ENCODE measurements around the gene MED9. TPM values are rescaled to one million over a fixed set of nuclear protein-coding genes. Genes with fewer than 3 reads are reported as not detected.

MED9 gene
- total RNA-seq, 1 experiment from 2014 or later = 12.7 TPM

DNA sequence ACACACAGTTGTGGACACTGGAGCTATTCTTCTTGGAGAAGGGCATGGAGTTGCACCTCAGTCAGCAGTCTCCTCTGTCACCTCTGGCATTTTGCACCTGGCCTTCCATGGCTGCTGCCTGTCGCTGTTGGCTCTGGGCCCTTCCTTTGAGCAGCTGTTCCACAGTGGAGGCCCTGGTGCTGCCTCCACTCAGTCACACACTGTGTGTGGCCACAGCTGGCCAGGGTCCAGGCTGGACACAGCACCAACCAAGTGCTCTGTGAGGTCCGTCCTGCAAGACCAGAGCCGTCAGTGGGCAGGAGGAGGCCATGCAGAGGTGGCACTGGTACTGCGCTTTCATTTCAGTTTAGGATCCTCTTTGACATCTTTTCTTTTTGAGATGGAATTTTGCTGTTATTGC is 21.6 kb upstream of the MED9 start:
- TF ChIP-seq CTCF (IDR thresholded peaks at IDR 0.05; ENCODE audit: unreplicated experiment) = no peak
- H3K27me3 Mint-ChIP-seq (ENCODE audit: unreplicated experiment) = peaks cover 73% of the 10 kb centered on the region
- no peak overlapping the region for H3K4me3 Mint-ChIP-seq (ENCODE audit: low read depth, unreplicated experiment)
- H3K9me3 Mint-ChIP-seq (ENCODE audit: low read depth, unreplicated experiment) = peaks cover 3% of the 10 kb centered on the region
- H3K36me3 Mint-ChIP-seq (ENCODE audit: insufficient read depth, unreplicated experiment) = no peaks in the 10 kb centered on the region
- no peak overlapping the region for H3K27ac Mint-ChIP-seq (ENCODE audit: unreplicated experiment)
- BruUV-seq (replicated peaks) = no TSS peak
- intact Hi-C loops (cut with micrococcal nuclease; ENCODE audit: unreplicated experiment) = no loop called here
- H3K4me1 Mint-ChIP-seq (ENCODE audit: low read depth, unreplicated experiment) = no peaks in the 10 kb centered on the region
- no peak for DNase-seq
- CTCF ChIA-PET = no interaction called here

GRCh38 chr17:17456251-17456650 is 20.5 kb upstream of the MED9 start:
- no peak overlapping the region for H3K27ac Mint-ChIP-seq (ENCODE audit: unreplicated experiment)
- intact Hi-C loops (cut with micrococcal nuclease; ENCODE audit: unreplicated experiment) = no loop called here
- BruUV-seq (replicated peaks) = no TSS peak
- H3K9me3 Mint-ChIP-seq (ENCODE audit: low read depth, unreplicated experiment) = peaks cover 5% of the 10 kb centered on the region
- no peaks in the 10 kb centered on the region for H3K4me1 Mint-ChIP-seq (ENCODE audit: low read depth, unreplicated experiment)
- CTCF ChIA-PET = no interaction called here
- TF ChIP-seq CTCF (IDR thresholded peaks at IDR 0.05; ENCODE audit: unreplicated experiment) = no peak
- no peaks in the 10 kb centered on the region for H3K36me3 Mint-ChIP-seq (ENCODE audit: insufficient read depth, unreplicated experiment)
- H3K27me3 Mint-ChIP-seq (ENCODE audit: unreplicated experiment) = peaks cover 73% of the 10 kb centered on the region
- DNase-seq = no peak
- no peak overlapping the region for H3K4me3 Mint-ChIP-seq (ENCODE audit: low read depth, unreplicated experiment)

- Mint-ChIP-seq H3K27me3 (ENCODE audit: unreplicated experiment) (peaks cover 73% of the 10 kb centered on the region), H3K36me3 (ENCODE audit: insufficient read depth, unreplicated experiment) (no peaks in the 10 kb centered on the region), H3K27ac (ENCODE audit: unreplicated experiment) (no peak overlapping the region), H3K9me3 (ENCODE audit: low read depth, unreplicated experiment) (peaks cover 5% of the 10 kb centered on the region), H3K4me3 (ENCODE audit: low read depth, unreplicated experiment) (no peak overlapping the region), H3K4me1 (ENCODE audit: low read depth, unreplicated experiment) (no peaks in the 10 kb centered on the region)
- no peak for DNase-seq
- intact Hi-C loops (cut with micrococcal nuclease; ENCODE audit: unreplicated experiment) = no loop called here
- no TSS peak for BruUV-seq (replicated peaks)
- no peak for TF ChIP-seq CTCF (IDR thresholded peaks at IDR 0.05; ENCODE audit: unreplicated experiment)
- CTCF ChIA-PET = no interaction called here
These were observed 19.1 kb upstream of the MED9 start for GRCh38 chr17:17457680-17458079.

DNA sequence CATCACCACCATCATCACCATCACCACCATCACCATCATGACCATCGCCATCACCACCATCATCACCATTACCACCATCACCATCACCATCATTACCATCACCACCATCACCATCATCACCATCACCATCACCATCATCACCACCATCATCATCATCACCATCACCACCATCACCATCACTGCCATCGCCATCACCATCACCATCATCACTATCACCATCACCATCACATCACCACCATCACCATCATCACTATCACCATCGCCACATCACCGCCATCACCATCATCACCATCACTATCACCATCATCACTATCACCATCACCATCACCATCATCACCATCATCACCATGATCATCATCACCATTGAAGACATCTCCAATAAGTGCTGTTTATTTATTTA is 16.8 kb upstream of the MED9 start:
- CTCF ChIA-PET = no interaction called here
- intact Hi-C loops (cut with micrococcal nuclease; ENCODE audit: unreplicated experiment) = no loop called here
- peaks cover 65% of the 10 kb centered on the region for H3K27me3 Mint-ChIP-seq (ENCODE audit: unreplicated experiment)
- no peak for TF ChIP-seq CTCF (IDR thresholded peaks at IDR 0.05; ENCODE audit: unreplicated experiment)
- no peak for DNase-seq
- H3K27ac Mint-ChIP-seq (ENCODE audit: unreplicated experiment) = no peak overlapping the region
- peaks cover 5% of the 10 kb centered on the region for H3K9me3 Mint-ChIP-seq (ENCODE audit: low read depth, unreplicated experiment)
- H3K4me1 Mint-ChIP-seq (ENCODE audit: low read depth, unreplicated experiment) = no peaks in the 10 kb centered on the region
- H3K4me3 Mint-ChIP-seq (ENCODE audit: low read depth, unreplicated experiment) = no peak overlapping the region
- no TSS peak for BruUV-seq (replicated peaks)
- H3K36me3 Mint-ChIP-seq (ENCODE audit: insufficient read depth, unreplicated experiment) = no peaks in the 10 kb centered on the region
